GM12878 (cell line): ENCODE results near the gene NPTN. TPM values are rescaled to one million over a fixed set of nuclear protein-coding genes. Genes with fewer than 3 reads are reported as not detected.

Experiments used
- ATAC-seq: fragments of 200-7000 bp; cut with Tn5 transposase; 3 replicates; pipeline ENCODE4 v1.9.1; 2020; ENCODE audit warnings: mild to moderate bottlenecking, moderate library complexity
- BruUV-seq: library from RNA; stranded (reverse); fragments of 400-500 nt; replicated peaks from 2 replicates; lab custom pipeline; 2021; lab: Mats Ljungman, UMichigan
- CTCF ChIA-PET: fragments of 300-600 bp; sonication (Branson Sonifier 250); formaldehyde crosslinking; extraction: SDS; loops from one replicate; lab custom pipeline; 2021; ENCODE audit warnings: inconsistent platforms; lab: Yijun Ruan, JAX
- POLR2A ChIA-PET: fragments of 350-600 bp; formaldehyde crosslinking; extraction: SDS; loops from one replicate; lab custom pipeline; 2021; ENCODE audit warnings: inconsistent platforms; lab: Charles Lee
- RAD21 ChIA-PET: fragments of 300-600 bp; sonication (Branson Sonifier 250); formaldehyde crosslinking; loops from one replicate; lab custom pipeline; 2023; ENCODE audit warnings: antibody characterized with exemption; ENCODE audit not compliant: unreplicated experiment; lab: Charles Lee
- SMC1A ChIA-PET: fragments of 300-600 bp; sonication (Branson Sonifier 250); formaldehyde crosslinking; loops from one replicate; lab custom pipeline; 2023; ENCODE audit not compliant: unreplicated experiment, uncharacterized antibody; lab: Charles Lee
- DNase-seq: peaks from one replicate; pipeline ENCODE4 v3.0.0-alpha.2; 2011; ENCODE audit warnings: low read depth, low spot score
- FAIRE-seq: peaks from 3 replicates; lab custom pipeline; 2011; peaks lifted over from hg19 to GRCh38; lab: Jason Lieb, UNC
- H2AFZ ChIP-seq: 2 replicates; pipeline ENCODE4 v1.6.0; 2011; ENCODE audit warnings: low read depth, low read length, control low read depth; ENCODE audit not compliant: control insufficient read depth
- H3K27ac ChIP-seq: 2 replicates; pipeline ENCODE4 v1.5.1; 2011; ENCODE audit warnings: control low read depth; ENCODE audit not compliant: control insufficient read depth, insufficient read depth
- H3K27me3 ChIP-seq, 2 experiments: replicated peaks in 1 of 2; 2 replicates each; pipeline versions ENCODE4 v1.6.0 to v1.6.1; 2011; ENCODE audit warnings: low read length in 1 of 2; ENCODE audit not compliant: control insufficient read depth in 2 of 2, insufficient read depth in 2 of 2
- H3K36me3 ChIP-seq, 2 experiments: 2 replicates each; pipeline ENCODE4 v1.5.1; 2011; ENCODE audit warnings: low read length in 1 of 2; ENCODE audit not compliant: control insufficient read depth in 2 of 2, insufficient read depth in 2 of 2
- H3K4me1 ChIP-seq: 2 replicates; pipeline ENCODE4 v1.6.1; 2011; ENCODE audit warnings: mild to moderate bottlenecking, low read length, moderate library complexity, mixed read lengths; ENCODE audit not compliant: control insufficient read depth, insufficient read depth
- H3K4me2 ChIP-seq: 2 replicates; pipeline ENCODE4 v1.6.0; 2011; ENCODE audit warnings: control low read depth; ENCODE audit not compliant: control insufficient read depth, insufficient read depth
- H3K4me3 ChIP-seq: fragments of 200-600 bp; sonication (generic); 2 replicates; pipeline ENCODE4 v1.5.1; 2016
- H3K79me2 ChIP-seq: 2 replicates; pipeline ENCODE4 v1.6.0; 2011; ENCODE audit warnings: low read length; ENCODE audit not compliant: control insufficient read depth, insufficient read depth
- H3K9ac ChIP-seq: 2 replicates; pipeline ENCODE4 v1.8.0; 2011; ENCODE audit warnings: low read length, control low read depth, mixed read lengths; ENCODE audit not compliant: control insufficient read depth, insufficient read depth
- H3K9me3 ChIP-seq: replicated peaks from 3 replicates; pipeline ENCODE4 v1.5.1; 2011; ENCODE audit warnings: mild to moderate bottlenecking, low read length; ENCODE audit not compliant: control insufficient read depth, insufficient read depth
- H4K20me1 ChIP-seq: 2 replicates; pipeline ENCODE4 v1.6.0; 2011; ENCODE audit not compliant: control insufficient read depth, insufficient read depth
- BRCA1 ChIP-seq: IDR thresholded peaks from 2 replicates; pipeline ENCODE4 v1.6.1; 2011; ENCODE audit warnings: low read depth, low read length, improper control_type of control experiment
- DPF2 ChIP-seq: fragments of 450-650 bp; IDR thresholded peaks from 2 replicates; pipeline ENCODE4 v1.6.1; 2017; ENCODE audit warnings: mild to moderate bottlenecking
- NBN ChIP-seq: fragments of 450-650 bp; IDR thresholded peaks from 2 replicates; pipeline ENCODE4 v1.6.1; 2016
- NRF1 ChIP-seq: conservative IDR thresholded peaks from 2 replicates; pipeline ENCODE4 v1.6.1; 2011; ENCODE audit warnings: mild to moderate bottlenecking, low read depth, low read length, improper control_type of control experiment
- WRNIP1 ChIP-seq: IDR thresholded peaks from 2 replicates; pipeline ENCODE4 v1.6.1; 2011; ENCODE audit warnings: low read depth, low read length, improper control_type of control experiment, borderline replicate concordance
- WGBS: methylation state at CpG from one replicate; pipeline ENCODE4 v1.1.6; 2016; ENCODE audit warnings: low lambda C conversion rate; ENCODE audit not compliant: insufficient replicate concordance, insufficient coverage; ENCODE audit errors: missing lambda C conversion rate; 5-methylcytosine and 5-hydroxymethylcytosine counted together
- in situ Hi-C: fragments of 300-500 bp; cut with MboI; formaldehyde crosslinking; loops from 9 replicates; pipeline ENCODE4 v1.14.3; 2018; ENCODE audit warnings: mixed read lengths
- intact Hi-C: fragments of 100-400 bp; cut with micrococcal nuclease; formaldehyde crosslinking; loops from one replicate; pipeline ENCODE4 v1.14.2; 2022; ENCODE audit not compliant: unreplicated experiment
- polyA plus RNA-seq, 11 experiments: library from polyadenylated mRNA; depleted of rRNA in 4 of 11; unstranded in 6 of 11; stranded (reverse) in 5 of 11; fragments of >200 nt; fragmentation: Nextera tagmentation in 4 of 11; fragmentation: Illumina TruSeq in 1 of 11; extraction: Ambion mirVana in 4 of 11; extraction: Trizol in 1 of 11; gene quantifications; 1 replicate in 1 of 11; 2 replicates in 10 of 11; pipeline versions ENCODE4 v1.2.1 to v1.2.3, GENCODE V29; 2011 to 2016; ENCODE audit warnings: inconsistent platforms in 2 of 11, missing spikeins in 2 of 11, low read depth in 1 of 11
- total RNA-seq, 4 experiments: library from RNA; depleted of rRNA in 3 of 4; stranded (reverse); fragments of >200 nt in 3 of 4; fragmentation: Illumina TruSeq in 1 of 4; extraction: Trizol in 1 of 4; gene quantifications; 2 replicates each; pipeline versions ENCODE4 v1.2.1 to v1.2.3, GENCODE V29; 2013 to 2021
- TF ChIP-seq, protein P1 (sequence below): fragments of 450-650 bp; formaldehyde crosslinking; IDR thresholded peaks from 2 replicates; pipeline ENCODE4 v1.4.0; 2022; ENCODE audit warnings: mild to moderate bottlenecking, moderate library complexity
- TF ChIP-seq, protein P2 (sequence below): fragments of 450-650 bp; formaldehyde crosslinking; IDR thresholded peaks from 2 replicates; pipeline ENCODE4 v1.5.0; 2022; ENCODE audit warnings: mild to moderate bottlenecking, missing genetic modification characterization

The NPTN gene
- total and polyA plus RNA-seq, 10 of the 15 experiments (the other 5 are each of a cell fraction or from before 2014, with no cell fraction given): 17.8 to 79.1 (median 41.7) TPM

DNA sequence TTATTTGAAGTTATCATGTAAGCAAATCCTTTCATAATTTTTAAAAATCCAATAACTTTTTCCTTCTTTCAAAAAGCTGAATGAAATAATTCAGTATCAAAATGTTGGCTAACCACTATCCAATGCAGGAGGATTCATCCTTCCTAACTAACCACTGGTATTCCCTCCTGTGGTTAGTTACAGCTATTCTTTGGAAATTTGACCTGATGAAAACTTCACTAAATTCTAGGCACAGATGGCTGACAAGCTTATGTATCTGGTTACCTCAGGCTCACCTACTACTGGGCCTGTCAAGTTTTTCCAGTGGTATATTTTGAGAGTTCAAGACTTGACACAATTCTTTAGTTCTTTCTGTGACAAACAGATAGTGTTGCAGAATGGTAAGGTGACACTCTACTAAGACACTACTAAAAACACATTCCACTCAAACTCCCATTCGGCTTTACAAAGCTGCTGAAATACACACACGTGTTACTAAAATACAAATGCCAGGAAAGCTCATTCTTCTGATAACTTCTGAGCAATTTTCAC is 15.8 kb downstream of the NPTN start:
- H3K36me3 ChIP-seq: peaks cover 0 to 5% of the 10 kb centered on the region in 2 experiments; a peak in 2 of 4 replicates
- POLR2A ChIA-PET: interaction anchor here (0.7 to 1.6 kb wide), 5 partner anchors 8 to 14 kb away, joined by 3 to 9 read pairs (median 4); no protein-coding TSS in a partner anchor
- H3K4me1 ChIP-seq: 0 out of 2 replicates have a peak, but pooled peaks cover 7% of the 10 kb centered on the region
- no peak overlapping the region for H3K4me3 ChIP-seq
- BruUV-seq: no TSS peak
- TF ChIP-seq DPF2 (no peak), NBN (no peak), BRCA1 (no peak), NRF1 (no peak), WRNIP1 (no peak)
- TF ChIP-seq, protein P1, sequence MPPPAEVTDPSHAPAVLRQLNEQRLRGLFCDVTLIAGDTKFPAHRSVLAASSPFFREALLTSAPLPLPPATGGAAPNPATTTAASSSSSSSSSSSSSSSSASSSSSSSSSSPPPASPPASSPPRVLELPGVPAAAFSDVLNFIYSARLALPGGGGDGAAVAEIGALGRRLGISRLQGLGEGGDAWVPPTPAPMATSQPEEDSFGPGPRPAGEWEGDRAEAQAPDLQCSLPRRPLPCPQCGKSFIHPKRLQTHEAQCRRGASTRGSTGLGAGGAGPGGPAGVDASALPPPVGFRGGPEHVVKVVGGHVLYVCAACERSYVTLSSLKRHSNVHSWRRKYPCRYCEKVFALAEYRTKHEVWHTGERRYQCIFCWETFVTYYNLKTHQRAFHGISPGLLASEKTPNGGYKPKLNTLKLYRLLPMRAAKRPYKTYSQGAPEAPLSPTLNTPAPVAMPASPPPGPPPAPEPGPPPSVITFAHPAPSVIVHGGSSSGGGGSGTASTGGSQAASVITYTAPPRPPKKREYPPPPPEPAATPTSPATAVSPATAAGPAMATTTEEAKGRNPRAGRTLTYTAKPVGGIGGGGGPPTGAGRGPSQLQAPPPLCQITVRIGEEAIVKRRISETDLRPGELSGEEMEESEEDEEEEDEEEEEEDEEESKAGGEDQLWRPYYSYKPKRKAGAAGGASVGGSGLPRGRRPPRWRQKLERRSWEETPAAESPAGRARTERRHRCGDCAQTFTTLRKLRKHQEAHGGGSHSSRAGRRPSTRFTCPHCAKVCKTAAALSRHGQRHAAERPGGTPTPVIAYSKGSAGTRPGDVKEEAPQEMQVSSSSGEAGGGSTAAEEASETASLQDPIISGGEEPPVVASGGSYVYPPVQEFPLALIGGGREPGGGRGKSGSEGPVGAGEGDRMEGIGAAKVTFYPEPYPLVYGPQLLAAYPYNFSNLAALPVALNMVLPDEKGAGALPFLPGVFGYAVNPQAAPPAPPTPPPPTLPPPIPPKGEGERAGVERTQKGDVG (CRISPR knock-in tag): no peak
- TF ChIP-seq, protein P2, sequence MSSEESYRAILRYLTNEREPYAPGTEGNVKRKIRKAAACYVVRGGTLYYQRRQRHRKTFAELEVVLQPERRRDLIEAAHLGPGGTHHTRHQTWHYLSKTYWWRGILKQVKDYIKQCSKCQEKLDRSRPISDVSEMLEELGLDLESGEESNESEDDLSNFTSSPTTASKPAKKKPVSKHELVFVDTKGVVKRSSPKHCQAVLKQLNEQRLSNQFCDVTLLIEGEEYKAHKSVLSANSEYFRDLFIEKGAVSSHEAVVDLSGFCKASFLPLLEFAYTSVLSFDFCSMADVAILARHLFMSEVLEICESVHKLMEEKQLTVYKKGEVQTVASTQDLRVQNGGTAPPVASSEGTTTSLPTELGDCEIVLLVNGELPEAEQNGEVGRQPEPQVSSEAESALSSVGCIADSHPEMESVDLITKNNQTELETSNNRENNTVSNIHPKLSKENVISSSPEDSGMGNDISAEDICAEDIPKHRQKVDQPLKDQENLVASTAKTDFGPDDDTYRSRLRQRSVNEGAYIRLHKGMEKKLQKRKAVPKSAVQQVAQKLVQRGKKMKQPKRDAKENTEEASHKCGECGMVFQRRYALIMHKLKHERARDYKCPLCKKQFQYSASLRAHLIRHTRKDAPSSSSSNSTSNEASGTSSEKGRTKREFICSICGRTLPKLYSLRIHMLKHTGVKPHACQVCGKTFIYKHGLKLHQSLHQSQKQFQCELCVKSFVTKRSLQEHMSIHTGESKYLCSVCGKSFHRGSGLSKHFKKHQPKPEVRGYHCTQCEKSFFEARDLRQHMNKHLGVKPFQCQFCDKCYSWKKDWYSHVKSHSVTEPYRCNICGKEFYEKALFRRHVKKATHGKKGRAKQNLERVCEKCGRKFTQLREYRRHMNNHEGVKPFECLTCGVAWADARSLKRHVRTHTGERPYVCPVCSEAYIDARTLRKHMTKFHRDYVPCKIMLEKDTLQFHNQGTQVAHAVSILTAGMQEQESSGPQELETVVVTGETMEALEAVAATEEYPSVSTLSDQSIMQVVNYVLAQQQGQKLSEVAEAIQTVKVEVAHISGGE (CRISPR knock-in tag): no peak
- RAD21 ChIA-PET: interaction anchor here (0.8 to 1.7 kb wide), 4 partner anchors 11 to 57 kb away, joined by 3 to 6 read pairs (median 6); no protein-coding TSS in a partner anchor
- CTCF ChIA-PET: interaction anchor here (1.0 to 10.1 kb wide), 5 partner anchors 10 to 83 kb away, joined by 3 to 197 read pairs (median 6); partner anchors contain the start of gene NPTN
- ATAC-seq (no peak), FAIRE-seq (no peak), DNase-seq (no peak)
- intact Hi-C loops: no loop called here
- in situ Hi-C loops: no loop called here
- no peak overlapping the region for H3K9ac ChIP-seq
- no peak overlapping the region for H3K27ac ChIP-seq
- 97% methylated on average over 2 of the region's 2 CpGs for WGBS
- no peak overlapping the region for H3K4me2 ChIP-seq
- SMC1A ChIA-PET: interaction anchor here (1.4 to 9.8 kb wide), 4 partner anchors 12 to 18 kb away, joined by 4 to 130 read pairs (median 24); no protein-coding TSS in a partner anchor
- peaks cover 64% of the 10 kb centered on the region for H3K79me2 ChIP-seq
- H3K27me3 ChIP-seq: no peaks in the 10 kb centered on the region
- no peak overlapping the region for H2AFZ ChIP-seq
- no peaks in the 10 kb centered on the region for H3K9me3 ChIP-seq
- H4K20me1 ChIP-seq: no peaks in the 10 kb centered on the region
